B cell (primary cell): ENCODE data around the gene CSNK2B.

ENCODE experiments used
- CTCF ChIP-seq: fragments of 200-600 bp; IDR thresholded peaks from one replicate; pipeline ENCODE4 v1.8.0; 2022; ENCODE audit warnings: antibody characterized with exemption, mild to moderate bottlenecking
- EZH2 ChIP-seq: IDR thresholded peaks from 2 replicates; pipeline ENCODE4 v1.6.1; 2012; ENCODE audit warnings: borderline replicate concordance, low read depth, mild to moderate bottlenecking, moderate library complexity, low read length; ENCODE audit not compliant: insufficient read depth, poor library complexity, severe bottlenecking

GRCh38 chr6:31640612-31641011 is 25.3 kb upstream of the CSNK2B start:
- TF ChIP-seq CTCF (no peak), EZH2 (no peak)
